Panc1 (cell line): ENCODE measurements around the gene ENAH.

ENCODE experiments used
- POLR2AphosphoS5 ChIP-seq: IDR thresholded peaks from 2 replicates; pipeline ENCODE4 v1.6.1; 2012; ENCODE audit warnings: mild to moderate bottlenecking, low read depth, low read length, moderate library complexity
- REST ChIP-seq, 2 experiments: IDR thresholded peaks; 2 replicates each; pipeline ENCODE4 v1.6.1; 2011 to 2012; ENCODE audit warnings: low read depth in 2 of 2, control low read depth in 1 of 2, low read length in 1 of 2, mild to moderate bottlenecking in 1 of 2, moderate library complexity in 1 of 2; ENCODE audit not compliant: insufficient read depth in 1 of 2
- TCF7L2 ChIP-seq: IDR thresholded peaks from 2 replicates; pipeline ENCODE4 v1.6.1; 2011; ENCODE audit warnings: mild to moderate bottlenecking, low read depth, low read length, inconsistent platforms
- TF ChIP-seq, protein P1 (sequence below): fragments of 450-650 bp; IDR thresholded peaks from 2 replicates; pipeline ENCODE4 v1.5.1; 2017; ENCODE audit warnings: mild to moderate bottlenecking

DNA sequence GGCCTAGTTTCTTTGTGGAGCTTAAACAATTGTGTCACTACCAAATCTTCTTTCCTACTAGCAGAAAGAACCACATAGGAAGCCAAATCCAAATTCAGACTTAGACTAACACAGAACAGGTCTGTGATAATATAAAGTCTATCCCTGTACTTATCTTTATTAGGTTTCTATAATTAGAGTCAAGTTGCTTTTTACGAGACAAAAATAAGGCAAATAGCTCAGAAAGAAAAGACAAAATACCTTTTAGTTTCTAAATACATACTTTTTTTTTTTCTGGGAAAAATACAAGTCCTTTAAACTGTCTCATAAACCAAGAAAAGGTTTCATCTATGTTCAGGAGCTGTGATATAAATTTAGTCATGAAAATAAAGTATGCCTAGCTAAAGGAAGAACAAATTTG is 146.2 kb downstream of the ENAH start:
- TF ChIP-seq, protein P1, sequence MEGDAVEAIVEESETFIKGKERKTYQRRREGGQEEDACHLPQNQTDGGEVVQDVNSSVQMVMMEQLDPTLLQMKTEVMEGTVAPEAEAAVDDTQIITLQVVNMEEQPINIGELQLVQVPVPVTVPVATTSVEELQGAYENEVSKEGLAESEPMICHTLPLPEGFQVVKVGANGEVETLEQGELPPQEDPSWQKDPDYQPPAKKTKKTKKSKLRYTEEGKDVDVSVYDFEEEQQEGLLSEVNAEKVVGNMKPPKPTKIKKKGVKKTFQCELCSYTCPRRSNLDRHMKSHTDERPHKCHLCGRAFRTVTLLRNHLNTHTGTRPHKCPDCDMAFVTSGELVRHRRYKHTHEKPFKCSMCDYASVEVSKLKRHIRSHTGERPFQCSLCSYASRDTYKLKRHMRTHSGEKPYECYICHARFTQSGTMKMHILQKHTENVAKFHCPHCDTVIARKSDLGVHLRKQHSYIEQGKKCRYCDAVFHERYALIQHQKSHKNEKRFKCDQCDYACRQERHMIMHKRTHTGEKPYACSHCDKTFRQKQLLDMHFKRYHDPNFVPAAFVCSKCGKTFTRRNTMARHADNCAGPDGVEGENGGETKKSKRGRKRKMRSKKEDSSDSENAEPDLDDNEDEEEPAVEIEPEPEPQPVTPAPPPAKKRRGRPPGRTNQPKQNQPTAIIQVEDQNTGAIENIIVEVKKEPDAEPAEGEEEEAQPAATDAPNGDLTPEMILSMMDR, result no peak
- TF ChIP-seq POLR2AphosphoS5, result no peak
- TF ChIP-seq TCF7L2, result no peak
- TF ChIP-seq REST (IDR thresholded peaks at IDR 0.05; ENCODE audit: insufficient read depth in 1 of 2, low read depth in 2 of 2, low read length in 1 of 2), result no peak
